Measurements from ENCODE around the gene HSP90B1. TPM values are rescaled to one million over a fixed set of nuclear protein-coding genes. Genes with fewer than 3 reads are reported as not detected.
A peak's percentile ranks its signal among the peaks of the same experiment; 100 is the strongest.

HSP90B1 gene
- total RNA-seq, 1 experiment from 2014 or later: 864 TPM

GRCh38 chr12:103955811-103956508, 25.8 kb downstream of the HSP90B1 start:
- ChIA-PET POLR2A (interaction anchor here (4.8 kb wide), 1 partner anchor 10 kb away, joined by 57 read pairs; the partner anchor contains the start of gene TDG), CTCF (interaction anchor here (1.0 kb wide), 2 partner anchors 10 to 72 kb away, joined by 3 to 4 read pairs; partner anchors contain the start of gene TDG)
- TF ChIP-seq FOXJ3 (CRISPR knock-in tag; IDR thresholded peaks at IDR 0.05; ENCODE audit: borderline replicate concordance) (no peak), ZNF317 (CRISPR knock-in tag; IDR thresholded peaks at IDR 0.05; ENCODE audit: borderline replicate concordance, low read depth) (no peak), GTF2I (CRISPR knock-in tag; conservative IDR thresholded peaks at IDR 0.05) (no peak), FOXP1 (CRISPR knock-in tag; IDR thresholded peaks at IDR 0.05; ENCODE audit: borderline replicate concordance) (no peak), NFYB (CRISPR knock-in tag; conservative IDR thresholded peaks at IDR 0.05; ENCODE audit: low read depth) (no peak)
- Mint-ChIP-seq H3K27me3 (ENCODE audit: low read depth) (no peaks in the 10 kb centered on the region), H3K27ac (peak overlapping the region; percentile 100), H3K36me3 (peaks cover 26% of the 10 kb centered on the region), H3K4me1 (peaks cover 17% of the 10 kb centered on the region), H3K4me3 (peak overlapping the region; percentile 79), H3K9me3 (no peaks in the 10 kb centered on the region)
- no peak for DNase-seq (ENCODE audit: low spot score)
- 0 out of 2 replicates have a peak, but pooled peaks have one; percentile 2 for ATAC-seq

GRCh38 chr12:103956509-103957027, 26.4 kb downstream of the HSP90B1 start:
- POLR2A ChIA-PET: interaction anchor here (1.0 to 4.8 kb wide), 3 partner anchors 10 to 184 kb away, joined by 3 to 57 read pairs (median 9); partner anchors contain the start of genes HSP90B1 and TDG
- no peaks in the 10 kb centered on the region for H3K9me3 Mint-ChIP-seq
- no peaks in the 10 kb centered on the region for H3K27me3 Mint-ChIP-seq (ENCODE audit: low read depth)
- peak overlapping the region; percentile 79 for H3K4me3 Mint-ChIP-seq
- peaks cover 24% of the 10 kb centered on the region for H3K36me3 Mint-ChIP-seq
- peaks cover 17% of the 10 kb centered on the region for H3K4me1 Mint-ChIP-seq
- CTCF ChIA-PET: interaction anchor here (0.9 to 1.0 kb wide), 3 partner anchors 9 to 72 kb away, joined by 3 to 4 read pairs (median 3); partner anchors contain the start of gene TDG
- H3K27ac Mint-ChIP-seq: peak overlapping the region; percentile 100
- no peak for DNase-seq (ENCODE audit: low spot score)
- ATAC-seq: peak; percentile 27
- TF ChIP-seq CDX4 (CRISPR knock-in tag; IDR thresholded peaks at IDR 0.05; ENCODE audit: borderline replicate concordance) (no peak), JAZF1 (CRISPR knock-in tag; IDR thresholded peaks at IDR 0.05) (no peak), NFATC4 (CRISPR knock-in tag; IDR thresholded peaks at IDR 0.05) (no peak), ZNF232 (CRISPR knock-in tag; IDR thresholded peaks at IDR 0.05) (peak; percentile 67; the same call in 1 of the 2 replicates), ATF6 (CRISPR knock-in tag; IDR thresholded peaks at IDR 0.05) (no peak), NR2C2 (CRISPR knock-in tag; IDR thresholded peaks at IDR 0.05) (no peak), MYBL2 (CRISPR knock-in tag; IDR thresholded peaks at IDR 0.05) (no peak), ATF2 (CRISPR knock-in tag; IDR thresholded peaks at IDR 0.05; ENCODE audit: borderline replicate concordance, low read depth) (no peak), ZNF423 (CRISPR knock-in tag; IDR thresholded peaks at IDR 0.05) (no peak), TP53 (CRISPR knock-in tag; IDR thresholded peaks at IDR 0.05) (no peak), TEAD4 (CRISPR knock-in tag; IDR thresholded peaks at IDR 0.05) (no peak), ETV6 (CRISPR knock-in tag; IDR thresholded peaks at IDR 0.05) (no peak; the same call in 1 of the 2 replicates), GRHL2 (CRISPR knock-in tag; IDR thresholded peaks at IDR 0.05; ENCODE audit: insufficient replicate concordance, severe bottlenecking) (no peak), JUN (CRISPR knock-in tag; IDR thresholded peaks at IDR 0.05) (peak; percentile 29; the same call in 1 of the 2 replicates), SMAD4 (CRISPR knock-in tag; IDR thresholded peaks at IDR 0.05) (0 out of 2 replicates have a peak, but pooled peaks have one; percentile 51), MLX (CRISPR knock-in tag; IDR thresholded peaks at IDR 0.05) (peak; percentile 58; the same call in 1 of the 2 replicates), ZNF396 (CRISPR knock-in tag; IDR thresholded peaks at IDR 0.05; ENCODE audit: borderline replicate concordance) (no peak), ATF1 (CRISPR knock-in tag; IDR thresholded peaks at IDR 0.05) (no peak), EMX1 (CRISPR knock-in tag; IDR thresholded peaks at IDR 0.05) (0 out of 2 replicates have a peak, but pooled peaks have one; percentile 11), ZNF671 (CRISPR knock-in tag; IDR thresholded peaks at IDR 0.05) (no peak), E2F5 (CRISPR knock-in tag; IDR thresholded peaks at IDR 0.05) (no peak), USF2 (CRISPR knock-in tag; IDR thresholded peaks at IDR 0.05) (no peak), NR3C1 (CRISPR knock-in tag; conservative IDR thresholded peaks at IDR 0.05; ENCODE audit: low read depth) (no peak), CREM (CRISPR knock-in tag; IDR thresholded peaks at IDR 0.05) (no peak)
